Activated naive CD8-positive, alpha-beta T cell treated with anti-CD3 and anti-CD28 coated beads for 36 hours (primary cell): ENCODE results near the gene RGS16. TPM values are rescaled to one million over a fixed set of nuclear protein-coding genes. Genes with fewer than 3 reads are reported as not detected.

Source experiments
- DNase-seq: peaks from one replicate; pipeline ENCODE4 v3.0.0; 2021
- H3K27ac Mint-ChIP-seq: one replicate; pipeline ENCODE4 v1.8.0; 2022; ENCODE audit warnings: mild to moderate bottlenecking, moderate library complexity, mixed read lengths
- H3K27me3 Mint-ChIP-seq: one replicate; pipeline ENCODE4 v1.8.0; 2022; ENCODE audit warnings: mild to moderate bottlenecking, mixed read lengths
- H3K36me3 Mint-ChIP-seq: one replicate; pipeline ENCODE4 v1.8.0; 2021; ENCODE audit warnings: mild to moderate bottlenecking, mixed read lengths
- H3K4me1 Mint-ChIP-seq: one replicate; pipeline ENCODE4 v1.8.0; 2021; ENCODE audit warnings: mixed read lengths
- H3K4me3 Mint-ChIP-seq: one replicate; pipeline ENCODE4 v1.8.0; 2022; ENCODE audit warnings: mild to moderate bottlenecking, moderate library complexity, mixed read lengths
- H3K9me3 Mint-ChIP-seq: one replicate; pipeline ENCODE4 v1.8.0; 2022; ENCODE audit warnings: mixed read lengths
- total RNA-seq, 2 experiments: library from RNA; stranded (reverse); gene quantifications; one replicate each; pipeline ENCODE4 v1.2.3, GENCODE V29; 2021

RGS16 gene
- total RNA-seq, 2 experiments from 2014 or later: 68.1 to 70.7 TPM

DNA sequence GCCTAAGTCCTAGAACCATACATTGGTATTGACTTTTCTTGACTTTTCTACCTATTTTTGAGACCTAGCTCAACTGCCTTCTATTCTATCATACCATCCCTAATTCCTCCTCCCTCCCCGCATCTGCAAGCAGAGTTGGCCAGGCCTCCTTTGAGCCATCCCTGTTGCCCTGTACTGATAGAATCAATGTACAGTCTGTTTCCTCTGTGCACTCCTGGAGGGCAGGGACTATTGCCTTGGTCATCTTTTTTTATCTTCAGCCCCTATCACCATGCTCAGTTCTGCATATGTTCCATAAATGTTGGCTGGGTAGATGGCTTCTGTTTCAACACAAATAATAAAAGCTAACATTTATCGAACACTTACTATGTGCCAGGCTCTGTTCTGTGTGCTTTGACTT, 4.0 kb upstream of the RGS16 start:
- Mint-ChIP-seq H3K27ac (no peak overlapping the region), H3K4me1 (peaks cover 47% of the 10 kb centered on the region), H3K36me3 (peaks cover 2% of the 10 kb centered on the region), H3K4me3 (no peak overlapping the region), H3K27me3 (peaks cover 49% of the 10 kb centered on the region), H3K9me3 (no peaks in the 10 kb centered on the region)
- no peak for DNase-seq

DNA sequence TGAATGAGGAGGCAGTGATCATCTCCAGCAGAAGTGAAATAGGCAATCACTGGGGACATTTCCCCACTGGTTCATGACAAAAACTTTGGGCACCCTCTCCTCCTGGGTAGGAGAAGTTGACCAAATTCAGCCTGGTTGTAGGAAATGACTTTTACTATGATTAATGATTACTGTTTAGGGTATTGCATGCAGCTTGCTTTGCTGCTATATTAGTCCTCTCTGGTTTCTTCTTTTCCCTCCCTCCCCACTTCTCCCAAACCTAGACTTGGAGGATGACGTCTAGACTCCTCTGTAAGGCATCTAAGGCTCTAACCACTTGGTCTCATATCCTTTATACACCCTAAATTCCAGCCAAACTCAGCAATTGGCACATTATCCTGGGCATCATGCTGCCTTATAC, 3.4 kb upstream of the RGS16 start:
- DNase-seq: no peak

DNA sequence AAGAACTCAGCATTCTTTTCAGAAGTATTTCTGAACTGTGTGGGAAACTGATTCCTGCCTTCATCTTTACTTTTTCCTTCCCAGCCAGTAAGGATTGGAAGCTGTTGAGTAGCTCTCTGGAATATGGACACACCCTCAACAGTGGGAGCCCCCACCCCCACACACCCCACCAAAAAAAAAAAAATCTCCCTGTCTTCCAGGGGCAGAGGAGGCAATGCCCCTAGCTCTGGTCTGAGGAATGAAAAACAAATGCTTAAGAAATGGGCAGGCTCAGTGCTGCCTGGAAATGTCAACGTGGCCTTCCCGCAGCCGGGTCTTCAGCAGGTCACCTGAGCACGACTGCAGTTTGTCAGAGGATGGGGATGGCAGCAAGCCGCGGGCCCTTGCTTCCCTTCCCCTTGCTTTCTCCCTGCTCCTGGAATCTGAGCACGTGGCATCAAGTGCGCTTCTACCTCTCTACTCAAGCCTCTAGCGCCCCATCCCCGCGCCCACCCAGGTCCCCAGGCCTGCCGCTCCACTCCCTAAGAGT, 479 bp downstream of the RGS16 start:
- no peak overlapping the region for H3K27ac Mint-ChIP-seq
- peaks cover 14% of the 10 kb centered on the region for H3K27me3 Mint-ChIP-seq
- no peaks in the 10 kb centered on the region for H3K9me3 Mint-ChIP-seq
- peaks cover 14% of the 10 kb centered on the region for H3K36me3 Mint-ChIP-seq
- no peak overlapping the region for H3K4me3 Mint-ChIP-seq
- DNase-seq: peak; percentile 24
- H3K4me1 Mint-ChIP-seq: peaks cover 34% of the 10 kb centered on the region

More for the DNA sequence above, 3.4 kb upstream of the RGS16 start:
- peaks cover 2% of the 10 kb centered on the region for H3K36me3 Mint-ChIP-seq
- H3K27ac Mint-ChIP-seq: no peak overlapping the region
- peaks cover 42% of the 10 kb centered on the region for H3K27me3 Mint-ChIP-seq
- no peaks in the 10 kb centered on the region for H3K9me3 Mint-ChIP-seq
- peaks cover 44% of the 10 kb centered on the region for H3K4me1 Mint-ChIP-seq
- H3K4me3 Mint-ChIP-seq: no peak overlapping the region

DNA sequence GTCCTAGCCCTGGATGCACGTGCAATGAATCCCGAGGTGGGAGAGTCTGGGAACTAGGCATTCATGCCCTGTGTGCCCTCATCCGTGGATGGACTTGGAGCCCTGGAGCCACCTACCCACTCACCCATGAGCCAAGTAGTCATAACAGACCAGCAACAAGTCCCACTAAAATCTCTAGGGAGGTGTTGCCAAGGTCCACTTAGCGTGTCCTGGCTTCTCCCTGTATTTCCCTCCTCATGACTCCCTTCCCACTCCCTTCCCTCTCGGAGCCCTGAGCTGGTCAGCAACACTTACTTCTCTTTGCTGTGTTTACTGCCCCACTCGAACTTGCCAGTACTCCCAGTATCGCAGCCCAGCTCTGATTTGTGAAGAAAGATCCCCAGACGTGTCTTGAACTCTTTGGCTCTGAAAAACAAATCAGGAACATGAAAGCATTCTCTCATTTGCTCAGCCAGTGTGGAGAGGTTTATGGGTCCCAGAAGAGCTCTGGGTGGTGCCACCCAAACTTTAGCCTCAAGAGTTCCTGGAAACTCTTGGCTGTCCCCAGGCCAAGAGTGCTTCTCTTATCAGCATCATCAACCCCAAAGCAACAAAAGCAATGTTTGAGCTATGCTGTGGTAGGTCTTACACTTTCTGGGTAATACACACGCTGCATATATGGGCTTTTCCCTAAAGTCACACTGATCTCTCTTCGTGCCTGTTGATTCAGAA, 1.1 kb downstream of the RGS16 start:
- no peak overlapping the region for H3K4me3 Mint-ChIP-seq

DNA sequence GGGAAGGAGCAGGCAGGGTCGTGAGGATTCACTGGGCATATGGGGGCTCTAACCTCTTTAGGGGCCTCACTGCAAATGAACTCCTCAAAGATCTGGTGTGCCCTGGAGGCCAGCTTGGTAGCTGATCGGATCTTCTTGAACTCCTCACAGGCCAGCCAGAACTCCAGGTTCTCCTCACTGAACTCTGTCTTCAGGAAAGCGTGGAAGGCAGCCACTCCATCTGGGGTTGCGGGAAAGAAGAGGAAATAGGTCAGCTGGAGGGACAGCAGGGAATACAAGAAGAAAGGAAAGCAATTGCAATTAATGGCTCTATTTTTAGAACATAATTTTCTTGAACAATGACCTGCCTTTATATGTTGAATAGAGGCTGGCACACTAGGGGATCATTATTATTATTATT, 2.3 kb downstream of the RGS16 start:
- DNase-seq: no peak
- Mint-ChIP-seq H3K4me1 (peaks cover 21% of the 10 kb centered on the region), H3K9me3 (no peaks in the 10 kb centered on the region), H3K4me3 (no peak overlapping the region), H3K27me3 (peaks cover 7% of the 10 kb centered on the region), H3K36me3 (peaks cover 15% of the 10 kb centered on the region), H3K27ac (no peak overlapping the region)

More for the DNA sequence above, 1.1 kb downstream of the RGS16 start:
- Mint-ChIP-seq H3K4me1 (peaks cover 30% of the 10 kb centered on the region), H3K36me3 (peaks cover 15% of the 10 kb centered on the region), H3K9me3 (no peaks in the 10 kb centered on the region), H3K27me3 (peaks cover 9% of the 10 kb centered on the region), H3K27ac (no peak overlapping the region)
- DNase-seq: no peak

DNA sequence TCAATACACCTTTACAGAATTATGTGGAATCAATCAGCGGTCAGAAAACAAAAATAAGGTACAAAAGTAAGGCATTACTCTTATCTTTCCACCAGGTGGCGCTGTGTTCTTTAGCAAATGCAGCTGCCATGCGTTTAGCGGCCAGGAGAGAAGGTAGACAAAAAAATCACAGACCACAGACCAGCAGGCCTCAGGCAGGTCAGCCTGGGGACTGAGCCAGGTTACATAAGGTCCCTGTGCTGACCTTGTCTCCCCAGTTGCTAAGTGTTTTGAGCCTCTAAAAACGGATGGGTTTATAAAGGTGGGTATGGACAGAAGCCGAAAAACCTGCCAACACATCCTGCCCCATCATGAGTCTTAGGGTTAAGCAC, 2.8 kb downstream of the RGS16 start:
- Mint-ChIP-seq H3K36me3 (peaks cover 15% of the 10 kb centered on the region), H3K9me3 (no peaks in the 10 kb centered on the region), H3K27me3 (peaks cover 7% of the 10 kb centered on the region), H3K27ac (no peak overlapping the region), H3K4me1 (peaks cover 16% of the 10 kb centered on the region), H3K4me3 (no peak overlapping the region)
- peak; percentile 53 for DNase-seq

DNA sequence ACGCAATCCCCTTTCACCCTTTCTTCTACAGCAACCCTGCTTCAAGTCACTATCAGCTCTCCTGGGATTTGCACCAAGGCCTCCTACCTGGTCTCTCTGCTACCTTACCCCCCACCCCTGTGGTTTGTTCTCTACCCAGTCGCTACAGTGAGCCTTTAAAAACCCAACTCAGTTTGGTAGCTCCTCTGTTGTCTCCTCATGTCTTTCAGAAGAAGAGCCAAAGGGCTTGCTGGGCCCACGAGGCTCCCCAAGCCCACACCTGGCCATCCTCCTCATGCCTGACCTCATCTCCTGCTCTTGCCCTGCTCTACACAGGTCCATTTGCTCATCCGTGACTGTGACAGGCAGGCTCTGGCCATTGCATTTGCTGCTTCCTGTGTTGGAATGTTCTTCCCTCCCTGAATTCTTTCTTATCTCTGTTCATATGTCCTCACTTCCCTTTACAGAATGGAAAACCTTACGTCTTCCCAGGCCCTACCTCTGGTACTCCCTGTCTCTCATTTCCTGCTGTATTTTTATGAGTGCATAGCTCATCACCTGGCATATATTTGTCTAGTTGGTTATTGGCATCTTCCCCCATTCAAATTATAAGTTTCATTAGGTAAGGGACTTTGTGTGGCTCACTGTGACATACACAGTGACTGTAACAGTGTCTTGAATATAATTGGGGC, 3.3 kb downstream of the RGS16 start:
- Mint-ChIP-seq H3K27me3 (peaks cover 7% of the 10 kb centered on the region), H3K4me3 (no peak overlapping the region), H3K36me3 (peaks cover 15% of the 10 kb centered on the region), H3K4me1 (peaks cover 18% of the 10 kb centered on the region), H3K27ac (no peak overlapping the region), H3K9me3 (no peaks in the 10 kb centered on the region)
- DNase-seq: no peak

DNA sequence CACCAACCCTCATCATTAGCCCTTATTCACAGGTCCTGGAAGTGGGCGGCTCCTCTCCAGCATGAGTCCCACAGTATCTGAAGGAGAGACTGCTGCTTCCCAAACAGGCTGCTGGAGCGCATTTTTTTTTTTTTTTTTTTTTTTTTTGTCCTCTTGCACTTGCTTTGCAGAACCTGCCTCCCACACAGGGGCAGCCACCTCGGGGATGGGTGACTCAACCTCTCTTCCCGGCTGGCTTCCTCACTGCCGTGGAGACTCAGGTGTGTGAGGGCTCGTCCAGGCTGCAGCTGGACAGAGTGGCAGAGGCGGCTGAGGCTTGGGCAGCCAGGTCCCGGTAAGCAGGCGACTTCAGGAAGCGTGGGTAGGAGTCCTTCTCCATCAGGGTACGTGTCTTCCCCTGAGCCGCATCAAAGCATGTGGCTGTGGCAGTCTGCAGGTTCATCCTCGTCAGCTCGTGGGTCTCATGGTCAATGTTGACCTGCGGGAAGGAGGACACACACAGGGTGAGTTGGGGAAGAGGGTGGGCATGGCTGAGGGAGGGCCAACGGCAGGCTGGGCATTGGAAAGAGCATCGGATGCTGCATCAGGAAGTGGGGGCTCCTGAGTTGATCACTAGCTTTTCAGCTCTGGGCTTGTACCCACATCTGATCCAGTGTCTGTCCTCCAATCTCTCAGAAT, 4.0 kb downstream of the RGS16 start:
- no peak for DNase-seq
- Mint-ChIP-seq H3K36me3 (peaks cover 15% of the 10 kb centered on the region), H3K9me3 (no peaks in the 10 kb centered on the region), H3K27me3 (peaks cover 1% of the 10 kb centered on the region), H3K27ac (no peak overlapping the region), H3K4me1 (peaks cover 20% of the 10 kb centered on the region), H3K4me3 (peak overlapping the region; percentile 44)

DNA sequence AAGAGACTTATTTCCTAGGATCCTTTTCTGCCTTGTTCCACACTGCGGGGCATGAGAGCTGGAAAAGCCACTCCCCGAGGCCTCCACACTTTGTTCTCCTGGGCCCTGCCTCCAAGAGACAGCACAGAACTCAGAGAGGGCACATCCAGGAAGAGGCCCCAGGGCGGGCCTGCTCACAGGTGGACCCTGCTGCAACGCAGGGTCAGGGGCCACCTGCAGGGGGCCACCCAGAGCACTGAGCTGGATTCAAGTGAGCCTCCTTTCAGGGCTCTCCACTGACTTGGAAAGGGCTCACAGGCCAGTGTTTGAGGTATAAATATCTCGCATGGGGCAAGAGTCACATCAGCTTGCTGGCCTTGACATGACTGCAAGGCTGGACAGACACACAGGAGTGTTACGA, 4.8 kb downstream of the RGS16 start:
- peaks cover 14% of the 10 kb centered on the region for H3K36me3 Mint-ChIP-seq
- no peaks in the 10 kb centered on the region for H3K27me3 Mint-ChIP-seq
- H3K4me3 Mint-ChIP-seq: peak overlapping the region; percentile 27
- no peak overlapping the region for H3K27ac Mint-ChIP-seq
- peaks cover 15% of the 10 kb centered on the region for H3K4me1 Mint-ChIP-seq
- H3K9me3 Mint-ChIP-seq: no peaks in the 10 kb centered on the region
- peak; percentile 46 for DNase-seq

DNA sequence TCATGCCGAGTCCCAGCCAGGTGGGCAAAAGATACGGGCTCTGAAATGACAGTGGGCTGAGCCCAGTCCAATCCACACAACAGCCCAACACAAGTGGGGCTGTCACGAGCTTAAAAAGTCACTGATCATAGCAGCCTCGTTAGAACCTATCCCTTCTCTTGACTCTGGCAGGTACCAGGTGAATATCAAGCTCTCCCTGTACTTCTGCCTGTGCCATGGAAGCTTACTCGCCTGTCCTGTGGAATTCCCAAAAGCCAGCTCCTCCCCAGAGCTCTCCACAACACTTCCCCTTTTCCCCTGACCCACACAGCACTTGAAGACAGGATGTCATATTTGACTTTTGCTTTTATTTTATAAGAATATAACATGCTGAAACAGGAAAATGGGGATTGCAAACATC, 5.9 kb downstream of the RGS16 start:
- H3K9me3 Mint-ChIP-seq: no peaks in the 10 kb centered on the region
- peaks cover 13% of the 10 kb centered on the region for H3K4me1 Mint-ChIP-seq
- H3K36me3 Mint-ChIP-seq: peaks cover 14% of the 10 kb centered on the region
- H3K27me3 Mint-ChIP-seq: no peaks in the 10 kb centered on the region
- DNase-seq: no peak
- H3K27ac Mint-ChIP-seq: no peak overlapping the region
- no peak overlapping the region for H3K4me3 Mint-ChIP-seq

DNA sequence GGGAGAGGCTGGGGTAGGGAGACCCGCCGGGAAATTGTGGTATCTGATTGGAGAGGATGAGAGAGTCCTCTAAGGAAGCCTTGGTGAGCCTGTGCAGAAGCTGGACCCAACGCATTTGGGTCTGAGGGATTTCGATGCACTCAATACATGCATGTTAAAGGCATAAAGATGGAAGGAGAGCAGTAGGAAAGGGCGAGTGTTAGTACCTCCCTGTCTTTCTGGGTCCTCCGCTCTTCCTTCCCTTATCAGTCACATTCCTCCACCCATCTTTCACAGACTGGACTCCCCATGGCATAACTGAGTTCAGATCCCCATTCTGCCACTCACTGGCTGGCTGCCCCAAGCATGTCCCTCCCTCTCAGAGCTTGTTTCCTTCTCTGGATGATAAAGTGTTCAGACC, 7.3 kb downstream of the RGS16 start:
- H3K4me1 Mint-ChIP-seq: peaks cover 10% of the 10 kb centered on the region
- H3K9me3 Mint-ChIP-seq: no peaks in the 10 kb centered on the region
- H3K4me3 Mint-ChIP-seq: no peak overlapping the region

DNA sequence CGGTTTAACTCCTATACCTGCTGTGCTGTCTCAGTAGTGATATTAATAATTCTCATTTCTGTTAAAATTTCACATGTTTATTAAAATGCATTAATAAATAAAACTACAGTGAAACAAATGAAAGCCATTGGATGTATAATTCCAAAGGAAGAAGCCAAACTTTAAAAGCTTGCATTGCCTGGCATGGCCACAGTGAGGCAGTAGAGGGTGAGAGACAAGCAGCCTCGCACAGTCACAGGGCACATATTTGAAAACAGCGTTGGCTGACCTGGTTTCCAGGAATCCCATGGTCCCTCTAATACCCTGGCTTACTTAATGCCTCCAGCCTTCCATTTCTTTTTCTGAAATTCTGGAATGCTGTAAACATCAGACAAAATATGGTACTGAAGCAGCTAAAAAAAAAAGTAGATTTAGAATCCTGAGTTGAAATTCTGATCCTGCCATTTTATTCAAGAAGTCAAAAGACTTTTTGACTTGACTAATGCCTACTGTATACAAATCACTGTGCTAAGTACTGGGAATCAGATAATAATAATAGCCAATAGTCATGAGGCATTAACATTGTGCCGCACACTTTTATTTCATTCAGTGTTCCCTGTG, 8.4 kb downstream of the RGS16 start:
- H3K9me3 Mint-ChIP-seq: no peaks in the 10 kb centered on the region
- peak; percentile 48 for DNase-seq
- H3K27ac Mint-ChIP-seq: no peak overlapping the region
- peaks cover 14% of the 10 kb centered on the region for H3K36me3 Mint-ChIP-seq
- H3K4me1 Mint-ChIP-seq: peaks cover 10% of the 10 kb centered on the region
- no peak overlapping the region for H3K4me3 Mint-ChIP-seq
- H3K27me3 Mint-ChIP-seq: no peaks in the 10 kb centered on the region

More for the DNA sequence above, 7.3 kb downstream of the RGS16 start:
- H3K27ac Mint-ChIP-seq: no peak overlapping the region
- peaks cover 14% of the 10 kb centered on the region for H3K36me3 Mint-ChIP-seq
- no peak for DNase-seq
- no peaks in the 10 kb centered on the region for H3K27me3 Mint-ChIP-seq

DNA sequence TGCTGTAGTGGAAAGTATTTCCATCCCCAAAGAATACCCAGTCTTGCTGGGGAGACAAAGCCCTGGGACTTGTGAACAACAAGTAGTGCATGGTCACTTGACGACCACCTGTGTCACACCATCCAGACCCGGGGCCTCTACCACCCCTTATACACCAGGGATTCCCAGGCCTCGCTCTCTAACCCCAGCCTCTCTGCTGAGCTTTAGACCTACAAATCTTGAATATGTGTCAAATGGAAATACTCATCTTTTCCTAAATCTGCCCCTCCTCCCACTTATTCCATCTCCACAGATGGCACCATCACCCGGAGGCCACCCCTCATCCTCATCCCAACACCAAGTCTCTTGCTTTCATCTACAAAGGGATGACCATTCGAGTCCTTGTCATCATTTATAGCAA, 14.3 kb downstream of the RGS16 start:
- Mint-ChIP-seq H3K36me3 (peaks cover 18% of the 10 kb centered on the region), H3K27me3 (no peaks in the 10 kb centered on the region), H3K4me1 (peaks cover 28% of the 10 kb centered on the region), H3K4me3 (peak overlapping the region; percentile 99), H3K27ac (peak overlapping the region; percentile 98), H3K9me3 (peaks cover 1% of the 10 kb centered on the region)
- no peak for DNase-seq

DNA sequence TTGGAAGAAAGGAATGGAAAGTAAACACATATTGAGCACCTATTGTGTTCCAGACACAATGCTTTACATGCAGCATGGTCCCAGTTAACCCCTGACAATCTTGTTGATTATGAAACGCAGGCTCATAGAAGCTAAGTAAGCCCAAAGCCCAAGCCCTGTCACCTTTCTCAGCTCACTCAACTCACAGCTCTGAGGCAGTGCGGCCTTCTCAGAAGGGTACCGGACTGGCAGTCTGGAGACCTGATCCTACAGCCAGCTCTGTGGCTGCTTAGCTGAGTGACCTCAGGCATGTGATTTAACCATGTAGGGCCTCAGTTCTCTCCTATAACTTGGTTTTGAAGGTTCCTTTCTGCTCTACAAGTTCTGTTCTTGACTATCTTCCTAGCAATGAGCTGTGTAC, 14.7 kb downstream of the RGS16 start:
- Mint-ChIP-seq H3K27ac (peak overlapping the region; percentile 98), H3K9me3 (peaks cover 1% of the 10 kb centered on the region), H3K27me3 (no peaks in the 10 kb centered on the region), H3K36me3 (peaks cover 20% of the 10 kb centered on the region), H3K4me1 (peaks cover 32% of the 10 kb centered on the region), H3K4me3 (peak overlapping the region; percentile 99)
- no peak for DNase-seq
